ENCODE results near the gene AUTS2. TPM values are rescaled to one million over a fixed set of nuclear protein-coding genes. Genes with fewer than 3 reads are reported as not detected.

AUTS2 gene
- total and polyA plus RNA-seq, 2 of the 8 experiments (the other 6 are each of a cell fraction or from before 2014, with no cell fraction given): 25.9 to 101 TPM

- H3K23me2 ChIP-seq (ENCODE audit: low read depth, low read length): no peaks in the 10 kb centered on the region
- H4K8ac ChIP-seq (ENCODE audit: extremely low read depth, insufficient read depth, low read length): no peak overlapping the region
- H2BK12ac ChIP-seq (ENCODE audit: low read depth, low read length): no peak overlapping the region
- no peak overlapping the region for H2BK20ac ChIP-seq (ENCODE audit: low read length)
- 81% methylated on average over 2 of the region's 2 CpGs; no CpG with 5 or more reads in 1 of the 2 experiments for WGBS, 2 experiments (ENCODE audit: extremely low coverage in 1 of 2, insufficient coverage in 1 of 2, insufficient read length in 1 of 2, insufficient replicate concordance in 2 of 2, low coverage in 1 of 2, low lambda C conversion rate in 2 of 2, missing lambda C conversion rate in 1 of 2)
- H3K79me1 ChIP-seq (ENCODE audit: low read depth, low read length): no peaks in the 10 kb centered on the region; the same call in none of the 2 replicates
- no peak overlapping the region for H3K18ac ChIP-seq (ENCODE audit: extremely low read depth, low read length)
- no peak for DNase-seq (ENCODE audit: low read depth in 1 of 2, low spot score in 2 of 2)
- no peak overlapping the region for H3K27ac ChIP-seq (ENCODE audit: low read depth, low read length)
- no peak overlapping the region for H4K91ac ChIP-seq (replicated peaks; ENCODE audit: insufficient read length, low read length)
- no peak overlapping the region for H2AK5ac ChIP-seq (ENCODE audit: low read depth, low read length)
- H2BK15ac ChIP-seq (ENCODE audit: low read length): no peak overlapping the region
- no peak overlapping the region for H3K4me3 ChIP-seq (ENCODE audit: extremely low read depth in 1 of 4, insufficient read depth in 2 of 4, low read depth in 3 of 4, low read length in 4 of 4)
- no peaks in the 10 kb centered on the region for H3K9me3 ChIP-seq (ENCODE audit: insufficient read depth in 2 of 2, low read depth in 1 of 2, low read length in 1 of 2)
- H3K36me3 ChIP-seq (ENCODE audit: control insufficient read depth in 2 of 4, insufficient read depth in 4 of 4, low read length in 3 of 4): no peaks in the 10 kb centered on the region
- no peaks in the 10 kb centered on the region for H4K20me1 ChIP-seq (replicated peaks in 1 of 2; ENCODE audit: control insufficient read depth in 1 of 2, insufficient read depth in 2 of 2, low read length in 2 of 2)
- POLR2A ChIA-PET (ENCODE audit: partially characterized antibody): no interaction called here
- no peaks in the 10 kb centered on the region for H3K79me2 ChIP-seq (ENCODE audit: control insufficient read depth in 1 of 2, insufficient read depth in 2 of 2, low read length in 2 of 2)
- H2BK5ac ChIP-seq (ENCODE audit: low read depth, low read length): no peak overlapping the region
- H3K14ac ChIP-seq (ENCODE audit: insufficient read length): no peak overlapping the region
- no peak overlapping the region for H2AFZ ChIP-seq (ENCODE audit: low read length)
- no peak overlapping the region for H4K5ac ChIP-seq (ENCODE audit: insufficient read length, low read depth, low read length)
- H3K27me3 ChIP-seq (replicated peaks in 1 of 4; ENCODE audit: control insufficient read depth in 3 of 4, extremely low read depth in 1 of 4, insufficient read depth in 3 of 4, low read length in 3 of 4): no peaks in the 10 kb centered on the region
- no peak overlapping the region for H3K56ac ChIP-seq (replicated peaks; ENCODE audit: insufficient read length, low read depth, low read length)
- H2BK120ac ChIP-seq (replicated peaks; ENCODE audit: low read depth, low read length): no peak overlapping the region
- no peak overlapping the region for H3K4ac ChIP-seq (replicated peaks; ENCODE audit: insufficient read length, low read depth, low read length)
- no peak for FAIRE-seq
- no peaks in the 10 kb centered on the region for H3K4me1 ChIP-seq (replicated peaks in 1 of 4; ENCODE audit: control insufficient read depth in 3 of 4, insufficient read depth in 4 of 4, low read length in 3 of 4)
- CTCF ChIA-PET (ENCODE audit: partially characterized antibody): interaction anchor here (0.5 to 1.5 kb wide), 3 partner anchors 17 to 773 kb away, joined by 3 to 5 read pairs (median 4); no protein-coding TSS in a partner anchor
- no peak overlapping the region for H3K23ac ChIP-seq (ENCODE audit: insufficient read length)
- TF ChIP-seq SUZ12 (IDR thresholded peaks at IDR 0.05; ENCODE audit: low read length) (no peak), MAFK (IDR thresholded peaks at IDR 0.05; ENCODE audit: low read depth, low read length) (no peak)
- no peak overlapping the region for H3K9ac ChIP-seq (replicated peaks in 1 of 4; ENCODE audit: extremely low read depth in 1 of 4, low read depth in 3 of 4, low read length in 3 of 4)
- no peak overlapping the region for H3K4me2 ChIP-seq (ENCODE audit: insufficient read depth in 1 of 2, low read depth in 2 of 2, low read length in 2 of 2)
Observed at GRCh38 chr7:69717221-69717620, 118.9 kb downstream of the AUTS2 start.
